Esophagus squamous epithelium (tissue), 4 donors: ENCODE data around the gene IPCEF1.

Experiments used
- CTCF ChIP-seq, 6 experiments: fragments of 450-650 bp in 4 of 6; fragments of 200-600 bp in 2 of 6; sonication (generic) in 2 of 6; IDR thresholded peaks; one replicate each; pipeline ENCODE4 v1.5.1; 2016 to 2019; ENCODE audit warnings: antibody characterized with exemption in 6 of 6, mild to moderate bottlenecking in 4 of 6, moderate library complexity in 4 of 6
- POLR2A ChIP-seq, 4 donors: fragments of 450-650 bp; IDR thresholded peaks; one replicate each; pipeline ENCODE4 v1.6.1; 2017; ENCODE audit warnings: antibody characterized with exemption in 4 of 4, mild to moderate bottlenecking in 4 of 4, moderate library complexity in 3 of 4

GRCh38 chr6:154394571-154394970 is 38.0 kb upstream of the IPCEF1 start:
- TF ChIP-seq CTCF (IDR thresholded peaks at IDR 0.05) (no peak), POLR2A (IDR thresholded peaks at IDR 0.05) (no peak)
